HG02759 (cell line): ENCODE results near the gene AFG3L2.

Source experiments
- ATAC-seq: cut with Tn5 transposase; IDR thresholded peaks from one replicate; pipeline ENCODE4 v1.9.1; 2021; ENCODE audit warnings: mild to moderate bottlenecking, moderate library complexity; ENCODE audit not compliant: unreplicated experiment

The AFG3L2 gene

DNA sequence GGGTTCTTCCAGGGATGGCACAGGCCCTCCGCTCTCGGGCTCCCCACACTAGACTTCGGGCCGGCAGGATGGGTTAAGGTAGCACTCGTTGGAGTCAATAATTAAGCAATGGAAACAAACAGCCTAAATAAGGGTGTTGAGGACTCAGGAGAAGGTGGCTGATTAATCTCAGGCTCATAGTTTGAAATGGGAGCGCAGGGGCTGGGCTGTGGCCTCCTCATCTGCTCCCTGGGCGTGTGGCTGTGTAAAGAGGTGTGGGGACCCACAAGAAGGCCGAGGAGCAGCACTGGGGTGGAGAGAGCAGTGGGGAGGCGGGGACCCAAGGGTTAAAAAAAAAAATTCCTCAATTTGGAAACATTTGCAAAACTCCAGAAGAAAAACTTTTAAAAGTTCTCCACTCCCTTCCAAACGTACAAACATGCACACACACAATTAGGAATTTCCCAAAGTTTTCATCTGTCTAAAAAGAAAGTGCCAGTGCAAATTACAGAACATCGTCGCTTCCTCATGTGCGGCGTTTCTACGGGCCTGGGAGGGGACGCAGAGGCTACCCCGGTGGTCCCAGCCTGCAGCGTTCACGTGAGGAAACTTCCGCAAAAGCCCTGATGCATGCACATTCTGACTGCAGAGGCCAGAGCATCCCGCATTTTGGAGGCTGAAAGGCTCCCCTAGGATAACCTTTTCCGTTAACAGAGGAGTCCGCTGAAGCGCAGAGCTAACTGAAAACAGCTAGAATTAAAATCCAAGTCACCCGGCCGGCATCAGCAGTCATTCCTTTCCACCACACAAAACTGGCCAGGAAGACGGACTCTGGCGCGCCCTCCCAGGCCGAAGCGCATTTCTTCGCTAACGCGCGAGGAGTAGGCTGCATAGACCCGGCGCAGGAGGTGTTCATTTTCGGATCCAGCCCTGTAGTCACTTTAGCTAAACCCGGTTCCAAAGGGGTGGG, 70.0 kb downstream of the AFG3L2 start:
- peak; percentile 7 for ATAC-seq

GRCh38 chr18:12305930-12306629, 70.9 kb downstream of the AFG3L2 start:
- no peak for ATAC-seq

DNA sequence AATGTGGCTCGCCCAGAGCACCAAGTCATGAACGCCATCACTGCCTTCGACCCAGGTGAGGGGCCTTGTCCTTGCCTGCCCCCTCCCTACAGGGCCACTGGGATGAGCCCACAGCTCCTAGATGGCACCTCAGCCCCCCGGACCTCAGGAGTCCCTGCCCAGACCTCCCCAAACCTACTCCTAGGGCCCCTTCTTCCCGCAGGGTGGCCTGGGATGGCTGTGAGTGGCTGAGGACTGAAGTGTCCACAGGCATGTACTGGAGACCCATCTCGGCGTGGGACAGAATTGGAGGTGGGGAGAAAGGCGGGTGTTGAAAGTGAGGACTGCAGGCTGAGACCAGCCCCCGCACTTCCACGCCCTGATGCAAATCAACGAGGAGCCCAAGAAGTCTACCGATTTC, 71.8 kb downstream of the AFG3L2 start:
- ATAC-seq, result no peak

DNA sequence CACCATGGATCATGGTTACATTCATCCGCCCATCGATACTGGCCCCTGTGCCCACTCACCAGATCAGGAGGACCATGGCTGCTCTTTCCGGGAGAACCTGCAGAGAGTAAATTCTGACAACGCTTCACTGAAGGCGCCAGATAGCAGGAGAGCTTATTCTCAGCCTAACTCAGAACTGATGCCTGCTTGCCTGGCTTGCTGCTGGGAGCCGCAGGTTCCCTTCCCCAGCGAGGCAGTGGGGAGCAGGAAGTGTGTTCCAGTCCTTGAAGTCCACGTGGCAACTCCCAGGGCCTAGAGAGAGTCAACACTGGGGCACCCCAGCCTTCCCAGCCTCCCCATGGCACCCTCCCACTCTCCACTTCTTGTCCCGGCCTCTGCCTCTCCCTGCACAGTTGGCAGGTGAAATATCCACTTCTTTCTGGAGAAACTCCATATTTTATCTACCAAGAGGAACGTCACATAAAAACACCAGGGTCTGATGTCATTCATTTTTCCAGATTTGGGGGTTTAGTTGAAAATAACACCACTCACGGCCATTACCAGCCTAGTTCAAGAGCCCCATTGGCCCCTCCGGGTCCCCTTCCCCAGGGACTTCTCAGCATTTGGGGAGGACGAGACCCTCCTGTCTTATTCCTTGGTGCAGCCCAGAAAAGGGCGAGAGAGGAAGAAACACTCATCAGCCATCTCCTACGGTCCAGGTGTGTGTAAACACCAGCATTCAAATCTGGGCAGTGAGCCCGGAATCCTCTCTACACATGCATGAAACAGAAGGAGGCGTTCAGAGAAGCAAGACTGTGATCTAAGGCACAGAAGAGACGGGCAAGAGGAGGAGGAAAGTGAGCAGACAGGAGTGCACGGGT, 72.4 kb downstream of the AFG3L2 start:
- ATAC-seq, result no peak

GRCh38 chr18:12302391-12303147, 74.5 kb downstream of the AFG3L2 start:
- ATAC-seq, result no peak

DNA sequence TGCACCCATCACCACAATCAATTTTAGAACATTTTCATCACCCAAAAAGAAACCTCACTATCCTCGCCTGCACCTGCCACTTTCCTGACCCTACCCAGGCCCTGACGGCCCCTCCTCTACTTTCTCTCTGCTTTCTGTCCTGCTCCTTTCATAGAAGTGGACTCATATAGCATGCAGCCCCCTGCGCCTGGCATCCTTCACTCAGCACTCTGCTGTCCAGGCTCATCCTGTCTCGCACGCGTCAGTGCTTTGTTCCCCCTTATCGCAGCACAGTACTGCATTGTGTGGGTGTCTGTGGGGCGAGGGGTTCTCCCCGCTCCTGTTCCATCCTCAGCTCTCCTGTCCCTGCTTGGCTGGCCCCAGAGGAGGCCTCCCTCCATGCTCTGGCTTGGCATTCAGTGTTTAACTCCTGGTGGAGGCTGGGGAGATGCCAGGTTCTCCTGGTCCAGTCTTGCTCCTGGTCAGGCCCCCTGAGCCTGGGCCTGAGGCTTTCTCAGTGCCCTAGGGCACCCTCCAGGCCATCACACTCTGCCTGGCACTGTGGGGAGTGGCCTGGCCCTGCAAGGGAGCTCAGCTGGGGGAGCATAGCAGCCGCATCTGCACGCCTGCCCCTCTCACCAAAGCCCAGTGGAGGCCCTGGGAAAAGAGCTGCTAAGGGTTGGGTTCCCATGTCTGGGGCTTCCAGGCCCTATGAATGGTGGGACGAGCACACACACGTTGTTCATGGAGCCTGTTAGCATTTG, 75.6 kb downstream of the AFG3L2 start:
- ATAC-seq, result no peak

DNA sequence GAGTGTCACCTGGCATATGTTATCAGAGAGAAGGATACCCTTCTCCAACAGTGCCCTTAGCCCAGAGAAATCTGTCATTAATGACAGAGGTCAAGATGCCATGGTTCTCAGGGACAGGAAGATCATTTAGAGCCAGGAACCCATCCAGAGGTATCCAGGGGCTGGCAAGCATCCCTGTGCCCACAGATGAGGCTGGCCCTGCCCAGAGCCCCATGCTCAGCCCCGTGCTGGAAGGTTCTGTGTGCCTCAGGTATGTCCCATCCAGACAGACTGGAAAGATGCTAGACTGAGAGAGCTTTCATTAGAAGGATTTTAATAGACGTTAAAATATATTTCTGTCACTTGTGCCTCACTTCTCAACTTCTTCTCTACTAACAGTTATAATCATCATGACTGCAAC, 77.2 kb downstream of the AFG3L2 start:
- ATAC-seq, result no peak

DNA sequence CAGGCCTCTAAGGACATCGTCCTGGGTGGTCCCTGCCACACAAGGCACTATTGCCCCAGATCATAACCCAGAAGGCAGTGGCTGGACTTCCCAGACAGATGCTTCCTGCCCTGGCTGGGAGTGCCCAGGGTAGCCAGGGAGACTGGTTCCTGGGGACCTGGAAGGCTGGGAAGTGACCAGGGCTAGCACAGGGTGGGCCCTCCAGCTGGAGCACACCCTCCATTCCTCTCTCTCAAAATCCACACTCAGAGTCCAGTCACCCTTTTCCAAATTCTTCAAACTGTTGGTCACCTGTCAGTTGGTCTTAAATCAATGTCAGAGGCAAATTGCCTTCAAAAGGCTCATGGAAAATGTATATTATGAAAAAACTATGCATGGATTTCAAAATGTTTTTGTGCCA, 80.6 kb downstream of the AFG3L2 start:
- no peak for ATAC-seq

- ATAC-seq, result no peak
Measured at GRCh38 chr18:12296087-12296403, 81.0 kb downstream of the AFG3L2 start.

GRCh38 chr18:12295389-12296086, 81.5 kb downstream of the AFG3L2 start:
- ATAC-seq, result no peak

GRCh38 chr18:12293831-12294230, 83.2 kb downstream of the AFG3L2 start:
- ATAC-seq, result no peak

- no peak for ATAC-seq
Measured at GRCh38 chr18:12291690-12292089, 85.3 kb downstream of the AFG3L2 start.

- no peak for ATAC-seq
Measured at GRCh38 chr18:12291161-12291560, 85.9 kb downstream of the AFG3L2 start.

DNA sequence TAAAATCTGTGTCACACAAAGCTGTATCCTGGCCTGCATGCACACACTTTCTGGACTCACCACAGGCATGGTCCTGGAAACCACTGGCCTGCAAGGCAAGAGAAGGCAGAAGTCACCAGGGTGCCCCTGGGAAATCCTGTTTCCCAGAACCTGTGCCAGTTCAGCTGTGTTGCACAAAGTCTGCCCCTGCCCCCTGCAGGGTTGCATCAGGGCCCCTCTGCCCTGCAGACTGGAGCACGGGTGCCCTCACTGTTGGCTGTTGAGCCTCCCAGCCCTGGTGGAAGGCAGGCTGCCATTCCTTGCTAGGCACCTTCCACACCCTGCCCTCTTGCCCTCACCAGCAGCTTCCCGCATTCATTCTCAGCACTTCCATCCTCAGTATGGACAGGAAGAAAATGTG, 86.9 kb downstream of the AFG3L2 start:
- ATAC-seq, result no peak

- ATAC-seq, result no peak
Measured at GRCh38 chr18:12288403-12288755, 88.6 kb downstream of the AFG3L2 start.

- no peak for ATAC-seq
Measured at GRCh38 chr18:12287684-12288402, 89.2 kb downstream of the AFG3L2 start.

DNA sequence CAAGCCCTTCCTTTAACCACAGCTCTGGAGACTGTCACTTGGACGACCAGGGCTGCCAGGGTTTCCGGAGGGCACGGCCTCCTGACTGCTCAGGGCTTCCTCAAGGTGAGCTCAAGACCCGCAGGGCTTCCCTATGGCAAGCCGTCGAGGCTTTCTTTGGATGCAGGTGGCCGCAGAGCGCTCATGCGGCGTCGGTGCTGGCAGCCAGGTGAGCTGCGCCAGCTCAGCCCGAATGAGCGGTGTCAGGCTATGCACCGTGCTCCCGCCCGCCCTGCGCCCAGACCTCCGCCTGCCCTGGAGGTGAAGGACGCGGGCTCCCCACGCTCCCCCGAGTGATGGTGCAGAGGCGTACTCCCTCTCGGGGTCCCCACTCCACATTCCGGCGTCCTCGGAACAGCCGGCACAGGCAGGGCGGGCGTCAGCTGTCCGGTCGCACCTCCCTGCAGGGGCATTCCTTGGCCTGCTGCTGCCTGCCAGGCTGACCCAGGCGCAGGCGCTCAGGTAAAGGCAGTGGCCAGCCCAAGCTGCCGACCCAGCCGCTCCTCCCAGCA, 89.8 kb downstream of the AFG3L2 start:
- no peak for ATAC-seq

DNA sequence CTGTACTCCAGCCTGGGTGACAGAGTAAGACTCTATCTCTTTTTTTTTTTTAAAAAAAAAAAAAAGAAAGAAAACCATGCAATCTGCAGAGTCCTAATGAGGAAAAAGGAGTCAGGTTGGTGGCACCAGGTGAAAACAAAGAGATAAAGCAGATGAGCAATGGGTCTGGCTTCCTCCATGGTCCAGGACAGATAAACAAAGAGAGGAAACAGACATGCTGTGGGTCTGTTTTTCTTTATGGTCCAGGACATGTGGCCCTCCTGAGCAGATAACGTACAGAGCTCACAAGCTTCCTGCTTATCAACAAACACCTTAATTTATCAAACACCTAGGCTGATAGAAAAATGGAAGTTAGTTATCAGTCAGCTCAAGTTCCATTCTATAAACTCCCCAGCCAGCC, 93.4 kb downstream of the AFG3L2 start:
- ATAC-seq, result no peak

DNA sequence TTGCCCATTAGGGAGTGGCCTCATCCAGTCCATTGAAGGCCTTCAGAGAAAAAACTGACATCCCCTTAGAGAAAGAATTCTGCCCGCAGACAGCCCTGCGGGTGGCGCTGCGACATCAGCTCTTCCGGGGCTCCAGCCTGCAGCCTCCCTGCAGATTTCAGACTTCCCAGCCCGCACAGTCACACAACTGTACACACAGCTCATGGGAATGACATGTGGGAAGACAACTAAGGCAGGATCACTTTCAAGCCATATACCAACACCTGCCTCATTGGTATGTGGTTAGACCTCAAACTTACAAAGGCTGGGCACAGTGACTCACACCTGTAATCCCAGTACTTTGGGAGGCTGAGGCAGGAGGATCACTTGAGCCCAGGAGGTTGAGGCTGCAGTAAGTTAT, 93.8 kb downstream of the AFG3L2 start:
- ATAC-seq, result no peak
